HepG2 (cell line): Measurements from ENCODE around the gene CACNG7. TPM values are rescaled to one million over a fixed set of nuclear protein-coding genes. Genes with fewer than 3 reads are reported as not detected.
A peak's percentile ranks its signal among the peaks of the same experiment; 100 is the strongest.

ENCODE experiments used
- CSRNP2 ChIP-seq: sonication (generic); formaldehyde crosslinking; conservative IDR thresholded peaks from 2 replicates; pipeline ENCODE4 v1.8.0; 2022; ENCODE audit warnings: low read depth, missing genetic modification reagents
- IKZF1 ChIP-seq: fragments of 450-650 bp; IDR thresholded peaks from 2 replicates; pipeline ENCODE4 v1.7.1; 2016
- ISX ChIP-seq: sonication (generic); formaldehyde crosslinking; conservative IDR thresholded peaks from 2 replicates; pipeline ENCODE4 v1.5.0; 2020; ENCODE audit warnings: missing genetic modification reagents
- KLF16 ChIP-seq, 2 experiments: sonication (generic) in 1 of 2; formaldehyde crosslinking in 1 of 2; IDR thresholded peaks; 2 replicates each; pipeline versions ENCODE4 v1.6.1 to v1.8.0; 2016 to 2023; ENCODE audit warnings: missing genetic modification reagents in 2 of 2, missing compliant biosample characterization in 1 of 2
- MBD4 ChIP-seq: IDR thresholded peaks from 2 replicates; pipeline ENCODE4 v1.6.1; 2012; ENCODE audit warnings: low read length, inconsistent platforms, borderline replicate concordance
- NR2F1 ChIP-seq, 2 experiments: fragments of 450-650 bp in 1 of 2; formaldehyde crosslinking in 1 of 2; IDR thresholded peaks; 2 replicates each; pipeline versions ENCODE4 v1.5.0 to v1.6.1; 2016 to 2020; ENCODE audit warnings: mild to moderate bottlenecking in 1 of 2, missing compliant biosample characterization in 1 of 2, missing genetic modification reagents in 1 of 2, moderate library complexity in 1 of 2
- NR2F6 ChIP-seq, 2 experiments: IDR thresholded peaks; 2 replicates each; pipeline ENCODE4 v1.6.1; 2016; ENCODE audit warnings: antibody characterized with exemption in 1 of 2, mild to moderate bottlenecking in 1 of 2
- PCBP1 ChIP-seq: fragments of 200-400 bp; formaldehyde crosslinking; IDR thresholded peaks from 2 replicates; pipeline ENCODE4 v1.6.1; 2017; ENCODE audit warnings: mild to moderate bottlenecking, low read depth, low read length, borderline replicate concordance
- SNAPC2 ChIP-seq: sonication (generic); formaldehyde crosslinking; IDR thresholded peaks from 2 replicates; pipeline ENCODE4 v1.8.1; 2022; ENCODE audit warnings: mild to moderate bottlenecking, missing genetic modification reagents
- SP2 ChIP-seq: sonication (generic); formaldehyde crosslinking; IDR thresholded peaks from 2 replicates; pipeline ENCODE4 v1.5.1; 2020; ENCODE audit warnings: mild to moderate bottlenecking, missing genetic modification reagents
- TERF1 ChIP-seq: sonication (generic); formaldehyde crosslinking; IDR thresholded peaks from 2 replicates; pipeline ENCODE4 v1.8.0; 2022; ENCODE audit warnings: mild to moderate bottlenecking, missing genetic modification reagents, moderate library complexity
- THAP11 ChIP-seq: IDR thresholded peaks from 2 replicates; pipeline ENCODE4 v1.6.1; 2016; ENCODE audit warnings: missing biosample characterization, missing genetic modification reagents
- USF2 ChIP-seq, 2 experiments: sonication (generic) in 1 of 2; formaldehyde crosslinking in 1 of 2; IDR thresholded peaks; 2 replicates each; pipeline versions ENCODE4 v1.5.1 to v1.6.1; 2011 to 2020; ENCODE audit warnings: borderline replicate concordance in 1 of 2, low read depth in 1 of 2, low read length in 1 of 2, mild to moderate bottlenecking in 1 of 2, missing genetic modification reagents in 1 of 2, moderate library complexity in 1 of 2
- ZNF382 ChIP-seq: sonication (generic); formaldehyde crosslinking; IDR thresholded peaks from 2 replicates; pipeline ENCODE4 v1.5.0; 2020; ENCODE audit warnings: missing genetic modification reagents, mild to moderate bottlenecking, borderline replicate concordance
- ZNF512B ChIP-seq: sonication (generic); formaldehyde crosslinking; IDR thresholded peaks from 2 replicates; pipeline ENCODE4 v1.5.1; 2020; ENCODE audit warnings: missing genetic modification reagents, mild to moderate bottlenecking, borderline replicate concordance
- ZNF546 ChIP-seq: sonication (generic); formaldehyde crosslinking; conservative IDR thresholded peaks from 2 replicates; pipeline ENCODE4 v1.8.1; 2023; ENCODE audit warnings: mild to moderate bottlenecking, missing genetic modification reagents
- ZNF574 ChIP-seq: sonication (generic); formaldehyde crosslinking; IDR thresholded peaks from 2 replicates; pipeline ENCODE4 v1.4.0; 2020; ENCODE audit warnings: missing genetic modification reagents
- ZNF777 ChIP-seq: sonication (generic); formaldehyde crosslinking; IDR thresholded peaks from 2 replicates; pipeline ENCODE4 v1.4.0; 2020; ENCODE audit warnings: missing genetic modification reagents
- ZNF781 ChIP-seq: sonication (generic); formaldehyde crosslinking; IDR thresholded peaks from 2 replicates; pipeline ENCODE4 v1.5.1; 2020; ENCODE audit warnings: borderline replicate concordance, mild to moderate bottlenecking, missing genetic modification reagents; ENCODE audit errors: not compliant biosample characterization
- polyA plus RNA-seq, 8 experiments: library from polyadenylated mRNA; depleted of rRNA in 3 of 8; stranded (reverse) in 7 of 8; unstranded in 1 of 8; fragments of >200 nt; fragmentation: Illumina TruSeq in 4 of 8; extraction: Trizol in 4 of 8; gene quantifications; 2 replicates each; pipeline versions ENCODE4 v1.2.1 to v1.2.3, GENCODE V29; 2011 to 2016; ENCODE audit warnings: low read depth in 4 of 8, missing spikeins in 1 of 8, mixed read lengths in 1 of 8; ENCODE audit not compliant: insufficient read depth in 1 of 8
- total RNA-seq, 5 experiments: library from RNA; depleted of rRNA; stranded (reverse); fragments of >200 nt; fragmentation: Illumina TruSeq; extraction: Trizol; gene quantifications; 2 replicates each; pipeline ENCODE4 v1.2.3, GENCODE V29; 2016; ENCODE audit warnings: low read depth in 1 of 5

The CACNG7 gene
- total and polyA plus RNA-seq, 2 of the 13 experiments (the other 11 are each of a cell fraction or from before 2014, with no cell fraction given): not detected

- TF ChIP-seq SNAPC2 (CRISPR knock-in tag) (no peak), TERF1 (no peak), ZNF382 (CRISPR knock-in tag) (no peak), ZNF777 (CRISPR knock-in tag) (no peak), MBD4 (no peak), SP2 (no peak), NR2F1 (CRISPR knock-in tag; IDR thresholded peaks at IDR 0.05) (no peak), ISX (CRISPR knock-in tag) (no peak), PCBP1 (no peak), KLF16 (CRISPR knock-in tag; IDR thresholded peaks at IDR 0.05) (no peak), USF2 (IDR thresholded peaks at IDR 0.05; ENCODE audit: low read depth, low read length) (no peak), USF2 (CRISPR knock-in tag; IDR thresholded peaks at IDR 0.05; ENCODE audit: borderline replicate concordance) (no peak), ZNF574 (peak; percentile 66), ZNF546 (no peak), THAP11 (CRISPR knock-in tag) (peak; percentile 99), CSRNP2 (CRISPR knock-in tag) (no peak), ZNF512B (CRISPR knock-in tag) (no peak), NR2F6 (IDR thresholded peaks at IDR 0.05) (no peak), NR2F6 (CRISPR knock-in tag; IDR thresholded peaks at IDR 0.05) (no peak), ZNF781 (no peak), IKZF1 (no peak)
These were observed 68.4 kb downstream of the CACNG7 start (continued) for GRCh38 chr19:53977429-53977990.
